Right lobe of liver (tissue), 4 donors: ENCODE data around the gene ATP6V0B.

Experiments
- POLR2A ChIP-seq: fragments of 450-650 bp; IDR thresholded peaks from one replicate; pipeline ENCODE4 v1.6.1; 2017; ENCODE audit warnings: antibody characterized with exemption, mild to moderate bottlenecking
- TF ChIP-seq, protein P1 (sequence below), 4 donors: fragments of 200-600 bp in 3 of 4; fragments of 450-650 bp in 1 of 4; IDR thresholded peaks; one replicate each; pipeline versions ENCODE4 v1.5.1 to v1.8.0; 2016 to 2022; ENCODE audit warnings: antibody characterized with exemption in 4 of 4, mild to moderate bottlenecking in 2 of 4
- donor health status: DM: no; HTN: no; CAD: no.
- donor health status: DM: no; HTN: no; CAD: no.
- donor health status: DM: no; HTN: yes; CAD: no.

DNA sequence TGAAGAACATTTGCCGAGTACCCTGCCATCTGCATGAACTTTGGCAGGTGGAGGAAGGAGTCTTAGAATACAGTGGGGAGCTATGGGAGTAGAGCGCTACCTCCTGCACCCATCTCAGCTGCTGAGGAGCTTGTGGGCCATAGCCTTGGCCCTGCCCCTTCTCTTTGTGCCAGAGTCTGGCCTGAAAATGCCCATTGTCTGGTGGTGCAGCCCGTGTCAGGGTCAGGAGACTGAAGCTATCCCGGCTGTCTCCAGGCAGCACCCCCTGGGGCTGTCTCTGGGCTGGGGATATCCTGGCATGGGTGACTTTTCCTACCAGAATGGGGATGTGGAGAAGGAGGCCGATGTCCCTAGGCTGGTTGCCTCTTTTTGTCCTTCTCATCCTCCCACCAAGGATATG is 20.7 kb upstream of the ATP6V0B start:
- TF ChIP-seq, protein P1, sequence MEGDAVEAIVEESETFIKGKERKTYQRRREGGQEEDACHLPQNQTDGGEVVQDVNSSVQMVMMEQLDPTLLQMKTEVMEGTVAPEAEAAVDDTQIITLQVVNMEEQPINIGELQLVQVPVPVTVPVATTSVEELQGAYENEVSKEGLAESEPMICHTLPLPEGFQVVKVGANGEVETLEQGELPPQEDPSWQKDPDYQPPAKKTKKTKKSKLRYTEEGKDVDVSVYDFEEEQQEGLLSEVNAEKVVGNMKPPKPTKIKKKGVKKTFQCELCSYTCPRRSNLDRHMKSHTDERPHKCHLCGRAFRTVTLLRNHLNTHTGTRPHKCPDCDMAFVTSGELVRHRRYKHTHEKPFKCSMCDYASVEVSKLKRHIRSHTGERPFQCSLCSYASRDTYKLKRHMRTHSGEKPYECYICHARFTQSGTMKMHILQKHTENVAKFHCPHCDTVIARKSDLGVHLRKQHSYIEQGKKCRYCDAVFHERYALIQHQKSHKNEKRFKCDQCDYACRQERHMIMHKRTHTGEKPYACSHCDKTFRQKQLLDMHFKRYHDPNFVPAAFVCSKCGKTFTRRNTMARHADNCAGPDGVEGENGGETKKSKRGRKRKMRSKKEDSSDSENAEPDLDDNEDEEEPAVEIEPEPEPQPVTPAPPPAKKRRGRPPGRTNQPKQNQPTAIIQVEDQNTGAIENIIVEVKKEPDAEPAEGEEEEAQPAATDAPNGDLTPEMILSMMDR (IDR thresholded peaks at IDR 0.05) = no peak
- no peak for TF ChIP-seq POLR2A
